H9 (cell line): ENCODE data around the gene LMO1. TPM values are rescaled to one million over a fixed set of nuclear protein-coding genes. Genes with fewer than 3 reads are reported as not detected.

Experiments
- DNase-seq: peaks from one replicate; pipeline ENCODE4 v3.0.0-alpha.2; 2017
- H2AFZ ChIP-seq: one replicate; pipeline ENCODE4 v1.6.1; 2013; ENCODE audit warnings: mild to moderate bottlenecking, low read length, control low read depth, moderate library complexity
- H2AK5ac ChIP-seq: 2 replicates; pipeline ENCODE4 v1.6.1; 2013; ENCODE audit warnings: low read length, control low read depth, mixed read lengths; ENCODE audit not compliant: insufficient read length
- H2BK120ac ChIP-seq: one replicate; pipeline ENCODE4 v1.6.1; 2013; ENCODE audit warnings: low read depth, mild to moderate bottlenecking, low read length, control low read depth, inconsistent platforms; ENCODE audit not compliant: poor library complexity, severe bottlenecking
- H2BK12ac ChIP-seq: 2 replicates; pipeline ENCODE4 v1.6.1; 2013; ENCODE audit warnings: low read length, control low read depth, mixed read lengths, low read depth; ENCODE audit not compliant: insufficient read length
- H2BK15ac ChIP-seq: 2 replicates; pipeline ENCODE4 v1.6.1; 2013; ENCODE audit warnings: low read depth, low read length, control low read depth
- H2BK20ac ChIP-seq: one replicate; pipeline ENCODE4 v1.6.1; 2013; ENCODE audit warnings: low read depth, mild to moderate bottlenecking, low read length, control low read depth, inconsistent platforms; ENCODE audit not compliant: poor library complexity, severe bottlenecking
- H2BK5ac ChIP-seq: 2 replicates; pipeline ENCODE4 v1.6.1; 2013; ENCODE audit warnings: low read length, control low read depth, mixed read lengths; ENCODE audit not compliant: insufficient read length
- H3K14ac ChIP-seq: 2 replicates; pipeline ENCODE4 v1.6.1; 2013; ENCODE audit warnings: low read length, control low read depth; ENCODE audit not compliant: insufficient read depth
- H3K18ac ChIP-seq: 2 replicates; pipeline ENCODE4 v1.6.1; 2013; ENCODE audit warnings: low read depth, mild to moderate bottlenecking, mixed read lengths, low read length, control low read depth; ENCODE audit not compliant: insufficient read length
- H3K23ac ChIP-seq: 2 replicates; pipeline ENCODE4 v1.6.1; 2013; ENCODE audit warnings: low read length, control low read depth, mixed read lengths, low read depth; ENCODE audit not compliant: insufficient read length
- H3K23me2 ChIP-seq: 2 replicates; pipeline ENCODE4 v1.6.1; 2013; ENCODE audit warnings: low read depth, mild to moderate bottlenecking, mixed read lengths, low read length, control low read depth; ENCODE audit not compliant: insufficient read length, poor library complexity, severe bottlenecking
- H3K27ac ChIP-seq: 2 replicates; pipeline ENCODE4 v1.5.1; 2013; ENCODE audit warnings: low read length, control low read depth, mixed read lengths, low read depth; ENCODE audit not compliant: insufficient read length
- H3K27me3 ChIP-seq: 2 replicates; pipeline ENCODE4 v1.6.1; 2013; ENCODE audit warnings: low read length, control low read depth, inconsistent platforms; ENCODE audit not compliant: insufficient read depth
- H3K4ac ChIP-seq: 2 replicates; pipeline ENCODE4 v1.6.1; 2013; ENCODE audit warnings: low read depth, mild to moderate bottlenecking, control low read depth, inconsistent platforms, low read length, moderate library complexity
- H3K4me1 ChIP-seq: 2 replicates; pipeline ENCODE4 v1.6.1; 2013; ENCODE audit warnings: low read length, control low read depth, inconsistent platforms; ENCODE audit not compliant: insufficient read depth
- H3K4me2 ChIP-seq: 2 replicates; pipeline ENCODE4 v1.6.1; 2013; ENCODE audit warnings: low read length, control low read depth, mixed read lengths; ENCODE audit not compliant: insufficient read length, insufficient read depth
- H3K56ac ChIP-seq: 2 replicates; pipeline ENCODE4 v1.6.1; 2013; ENCODE audit warnings: low read depth, mild to moderate bottlenecking, mixed read lengths, low read length, control low read depth; ENCODE audit not compliant: insufficient read length
- H3K79me1 ChIP-seq: 2 replicates; pipeline ENCODE4 v1.6.1; 2013; ENCODE audit warnings: low read depth, mild to moderate bottlenecking, moderate library complexity, low read length, control low read depth, inconsistent platforms; ENCODE audit not compliant: insufficient read depth, poor library complexity, severe bottlenecking
- H3K79me2 ChIP-seq: 2 replicates; pipeline ENCODE4 v1.6.1; 2013; ENCODE audit warnings: low read length, control low read depth, inconsistent platforms; ENCODE audit not compliant: insufficient read depth
- H3K9ac ChIP-seq: 2 replicates; pipeline ENCODE4 v1.6.1; 2013; ENCODE audit warnings: low read length, control low read depth, mixed read lengths; ENCODE audit not compliant: insufficient read length; ENCODE audit errors: extremely low read depth
- H3K9me3 ChIP-seq: one replicate; pipeline ENCODE4 v1.6.1; 2013; ENCODE audit warnings: low read depth, low read length, inconsistent platforms; ENCODE audit not compliant: control insufficient read depth
- H3T11ph ChIP-seq: one replicate; pipeline ENCODE4 v1.6.1; 2013; ENCODE audit warnings: mild to moderate bottlenecking, low read length, control low read depth, inconsistent platforms
- H4K20me1 ChIP-seq: one replicate; pipeline ENCODE4 v1.6.1; 2013; ENCODE audit not compliant: control insufficient read depth, insufficient read length, insufficient read depth
- H4K5ac ChIP-seq: 2 replicates; pipeline ENCODE4 v1.6.1; 2013; ENCODE audit warnings: low read depth, mild to moderate bottlenecking, mixed read lengths, low read length, control low read depth; ENCODE audit not compliant: insufficient read length
- H4K8ac ChIP-seq: replicated peaks from 2 replicates; pipeline ENCODE4 v1.6.1; 2013; ENCODE audit warnings: low read length, control low read depth, mixed read lengths, low read depth; ENCODE audit not compliant: insufficient read length
- H4K91ac ChIP-seq: 2 replicates; pipeline ENCODE4 v1.6.1; 2013; ENCODE audit warnings: low read depth, mild to moderate bottlenecking, moderate library complexity, mixed read lengths, low read length, control low read depth; ENCODE audit not compliant: insufficient read length
- H3K27ac Mint-ChIP-seq, 3 experiments: 2 replicates in 2 of 3; 3 replicates in 1 of 3; pipeline ENCODE4 v1.8.0; 2020 to 2021; ENCODE audit warnings: mixed read lengths in 3 of 3, mild to moderate bottlenecking in 1 of 3, moderate library complexity in 1 of 3
- H3K27me3 Mint-ChIP-seq: 2 replicates; pipeline ENCODE4 v1.8.0; 2021; ENCODE audit warnings: low read depth, mild to moderate bottlenecking, moderate library complexity, mixed read lengths
- H3K36me3 Mint-ChIP-seq, 3 experiments: 2 replicates in 2 of 3; 3 replicates in 1 of 3; pipeline ENCODE4 v1.8.0; 2020 to 2021; ENCODE audit warnings: low read depth in 3 of 3, mixed read lengths in 3 of 3; ENCODE audit not compliant: insufficient read depth in 1 of 3
- H3K4me1 Mint-ChIP-seq, 2 experiments: 2 replicates each; pipeline ENCODE4 v1.8.0; 2020; ENCODE audit warnings: mixed read lengths in 2 of 2
- H3K4me3 Mint-ChIP-seq, 2 experiments: 2 replicates in 1 of 2; 3 replicates in 1 of 2; pipeline ENCODE4 v1.8.0; 2020 to 2021; ENCODE audit warnings: mild to moderate bottlenecking in 2 of 2, mixed read lengths in 2 of 2, moderate library complexity in 1 of 2
- H3K9me3 Mint-ChIP-seq, 2 experiments: 2 replicates in 1 of 2; 3 replicates in 1 of 2; pipeline ENCODE4 v1.8.0; 2020; ENCODE audit warnings: mild to moderate bottlenecking in 2 of 2, mixed read lengths in 2 of 2, moderate library complexity in 1 of 2
- CTCF ChIP-seq: fragments of 200-600 bp; sonication (generic); conservative IDR thresholded peaks from 3 replicates; pipeline ENCODE4 v1.8.0; 2021; ENCODE audit warnings: antibody characterized with exemption, mild to moderate bottlenecking
- WGBS: extraction: QIAGEN DNeasy Blood & Tissue Kit; methylation state at CpG from one replicate; pipeline ENCODE4 v1.1.7; 2013; ENCODE audit warnings: missing lambda C conversion rate, low lambda C conversion rate, mixed read lengths; ENCODE audit not compliant: insufficient read length; ENCODE audit errors: extremely low coverage; 5-methylcytosine and 5-hydroxymethylcytosine counted together
- total RNA-seq: library from RNA; stranded (reverse); gene quantifications from 2 replicates; pipeline ENCODE4 v1.2.1, GENCODE V29; 2021

LMO1 gene
- total RNA-seq, 1 experiment from 2014 or later: 0.50 TPM

- Histone ChIP-seq H3K27me3 (no peaks in the 10 kb centered on the region), H2BK120ac (no peak overlapping the region), H4K91ac (no peak overlapping the region), H3K14ac (peak overlapping the region; percentile 21; the same call in 1 of the 2 replicates), H3K18ac (no peak overlapping the region), H3K9me3 (no peaks in the 10 kb centered on the region), H4K20me1 (no peaks in the 10 kb centered on the region), H2BK5ac (no peak overlapping the region), H3K4me2 (no peak overlapping the region), H3K79me2 (no peaks in the 10 kb centered on the region), H2AK5ac (no peak overlapping the region), H3K79me1 (no peaks in the 10 kb centered on the region), H3K4ac (no peak overlapping the region), H3K9ac (no peak overlapping the region), H2BK12ac (no peak overlapping the region), H4K8ac (no peak overlapping the region), H3K4me1 (no peaks in the 10 kb centered on the region), H3T11ph (no peak overlapping the region), H2BK20ac (no peak overlapping the region), H3K23me2 (no peaks in the 10 kb centered on the region), H2AFZ (no peak overlapping the region), H3K27ac (no peak overlapping the region), H4K5ac (no peak overlapping the region), H3K56ac (no peak overlapping the region), H3K23ac (no peak overlapping the region), H2BK15ac (no peak overlapping the region)
- DNase-seq: peak; percentile 15
- H3K4me1 Mint-ChIP-seq: peaks cover 9 to 25% of the 10 kb centered on the region in 2 experiments
- no peaks in the 10 kb centered on the region; a peak in 1 of 5 replicates for H3K9me3 Mint-ChIP-seq
- WGBS: no CpG with 5 or more reads among the region's 8 CpGs
- H3K4me3 Mint-ChIP-seq: no peak overlapping the region
- TF ChIP-seq CTCF: no peak
- H3K27me3 Mint-ChIP-seq: peaks cover 10% of the 10 kb centered on the region
- H3K27ac Mint-ChIP-seq: peak overlapping the region in 1 of 3 experiments; percentile 15; a peak in 1 of 7 replicates
- H3K36me3 Mint-ChIP-seq: no peaks in the 10 kb centered on the region
These were observed 26.6 kb upstream of the LMO1 start for GRCh38 chr11:8290081-8290810.
